ENCODE results near the gene ZPR1.
A peak's percentile ranks its signal among the peaks of the same experiment; 100 is the strongest.

The ZPR1 gene

GRCh38 chr11:116742104-116742503 is 45.7 kb downstream of the ZPR1 start:
- DNase-seq, result no peak

GRCh38 chr11:116740741-116741140 is 47.1 kb downstream of the ZPR1 start:
- no peak for DNase-seq

GRCh38 chr11:116738975-116739374 is 48.8 kb downstream of the ZPR1 start:
- DNase-seq, result no peak

- DNase-seq, result no peak
Observed at GRCh38 chr11:116736763-116737162, 51.1 kb downstream of the ZPR1 start.

- no peak for DNase-seq
Observed at GRCh38 chr11:116733969-116734508, 53.8 kb downstream of the ZPR1 start.

GRCh38 chr11:116733043-116733755 is 54.6 kb downstream of the ZPR1 start:
- DNase-seq, result no peak

- DNase-seq, result peak; percentile 48
Observed at GRCh38 chr11:116732271-116733042, 55.4 kb downstream of the ZPR1 start.

GRCh38 chr11:116731821-116732220 is 56.0 kb downstream of the ZPR1 start:
- no peak for DNase-seq

GRCh38 chr11:116731097-116731761 is 56.6 kb downstream of the ZPR1 start:
- DNase-seq, result peak; percentile 72

GRCh38 chr11:116730601-116731000 is 57.2 kb downstream of the ZPR1 start:
- DNase-seq, result no peak

- no peak for DNase-seq
Observed at GRCh38 chr11:116730241-116730561, 57.6 kb downstream of the ZPR1 start.

- no peak for DNase-seq
Observed at GRCh38 chr11:116729501-116730240, 58.2 kb downstream of the ZPR1 start.

- no peak for DNase-seq
Observed at GRCh38 chr11:116727990-116728389, 59.8 kb downstream of the ZPR1 start.

GRCh38 chr11:116725434-116726221 is 62.2 kb downstream of the ZPR1 start:
- no peak for DNase-seq

GRCh38 chr11:116724813-116725212 is 63.0 kb downstream of the ZPR1 start:
- DNase-seq, result no peak

Data from NCI-H146 (cell line).